SW480 (cell line): ENCODE measurements around the gene E2F4.
A peak's percentile ranks its signal among the peaks of the same experiment; 100 is the strongest.

Experiments
- DNase-seq: peaks from one replicate; pipeline ENCODE4 v3.0.0-alpha.2; 2016; ENCODE audit warnings: low spot score

E2F4 gene

DNA sequence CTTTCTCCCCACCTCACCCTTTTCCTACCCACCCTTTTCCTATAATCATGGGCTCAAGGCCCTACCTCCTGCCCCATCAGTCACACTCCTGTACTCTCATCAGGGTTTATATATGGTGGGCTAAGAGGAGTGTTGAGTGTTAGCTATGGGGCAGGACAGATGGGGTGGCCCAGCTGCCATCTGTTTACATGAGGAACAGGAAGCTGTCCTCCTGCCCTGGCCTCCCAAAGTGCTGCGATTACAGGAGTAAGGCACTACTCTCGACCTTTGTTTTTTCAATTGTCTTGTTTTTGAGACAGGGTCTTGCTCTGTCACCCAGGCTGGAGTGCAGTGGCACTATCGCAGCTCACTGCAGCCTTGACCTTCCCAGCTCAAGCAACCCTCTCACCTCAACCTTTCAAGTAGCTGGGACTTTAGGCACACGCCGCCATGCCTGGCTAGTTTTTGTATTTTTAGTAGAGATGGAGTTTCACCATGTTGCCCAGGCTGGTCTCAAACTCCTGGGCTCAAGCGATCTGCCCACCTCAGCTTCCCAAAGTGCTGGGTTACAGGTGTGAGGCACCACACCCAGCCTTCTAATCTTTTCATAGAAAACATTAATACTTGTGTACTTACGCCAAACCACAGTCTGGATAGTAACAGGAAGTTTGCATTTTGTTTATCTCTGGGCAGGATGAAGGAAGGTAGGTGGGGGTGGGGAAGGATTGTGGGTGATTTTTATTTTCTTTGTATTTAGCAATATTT is 33.9 kb upstream of the E2F4 start:
- DNase-seq, result no peak

DNA sequence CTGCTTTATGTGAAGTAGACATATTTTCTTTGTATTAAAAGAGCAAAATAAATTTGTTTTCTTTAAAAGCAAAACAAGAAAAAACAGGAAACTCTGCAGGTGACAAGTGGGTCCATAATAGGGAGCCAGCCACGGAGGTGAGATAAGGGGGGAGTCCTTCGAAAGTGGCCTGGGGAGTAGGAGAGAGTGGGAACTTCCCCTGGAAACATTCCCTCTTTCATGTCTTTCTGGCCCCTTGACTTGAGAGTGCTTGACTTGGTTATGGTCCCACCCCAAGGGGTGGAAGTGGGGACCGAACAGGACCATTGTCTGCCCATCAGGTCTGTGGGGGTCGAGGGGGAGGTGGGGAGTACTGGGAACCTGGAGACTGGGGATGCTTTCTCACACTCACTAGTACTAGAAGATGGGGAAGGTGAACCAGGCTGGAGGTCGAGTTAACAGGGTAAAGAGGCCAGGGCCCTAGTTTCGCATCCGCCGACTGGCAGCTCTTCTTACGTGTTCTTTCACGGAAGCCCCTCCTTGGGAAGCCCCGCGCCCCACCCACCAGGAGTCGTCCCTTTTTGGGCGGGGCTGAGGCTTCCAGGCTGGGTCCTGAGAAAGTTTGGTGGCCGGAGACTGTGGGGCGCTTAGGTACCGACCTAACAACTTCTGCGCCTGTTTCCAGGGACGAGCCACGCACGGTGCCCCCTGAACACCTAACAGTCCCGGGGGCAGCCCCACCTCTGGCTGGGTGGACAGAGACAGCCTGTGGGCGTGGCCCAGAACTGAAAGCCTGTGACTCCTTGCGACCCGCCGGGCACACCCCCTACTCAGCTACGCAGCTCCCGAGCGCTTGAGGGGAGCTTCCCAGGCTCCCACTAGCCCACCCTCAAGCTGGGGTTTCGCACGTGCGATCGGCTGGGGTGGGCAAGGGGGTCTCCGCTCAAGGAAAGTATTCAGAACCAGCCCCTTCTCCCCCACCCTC is 33.0 kb upstream of the E2F4 start:
- DNase-seq, result peak; percentile 27

DNA sequence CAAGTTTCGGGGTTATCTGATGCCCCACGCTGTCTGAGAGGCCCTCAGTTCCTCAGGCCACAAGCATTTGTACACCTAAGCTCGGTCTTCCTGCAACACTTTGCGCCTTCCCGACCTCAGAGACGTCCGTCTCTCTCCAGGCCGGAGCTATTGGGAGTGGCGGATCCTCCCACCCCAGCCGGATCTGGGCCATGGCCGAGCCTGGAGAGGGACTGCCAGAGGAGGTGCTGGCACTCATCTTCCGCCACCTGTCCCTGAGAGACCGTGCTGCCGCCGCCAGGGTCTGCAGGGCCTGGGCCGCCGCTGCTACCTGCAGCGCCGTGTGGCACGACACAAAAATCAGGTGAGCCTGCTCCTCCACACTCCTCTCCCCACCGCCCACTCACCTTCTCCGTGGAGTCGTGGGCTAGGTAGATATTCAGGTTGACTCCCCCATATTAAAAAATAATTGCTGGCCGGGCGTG is 30.3 kb upstream of the E2F4 start:
- DNase-seq, result no peak

DNA sequence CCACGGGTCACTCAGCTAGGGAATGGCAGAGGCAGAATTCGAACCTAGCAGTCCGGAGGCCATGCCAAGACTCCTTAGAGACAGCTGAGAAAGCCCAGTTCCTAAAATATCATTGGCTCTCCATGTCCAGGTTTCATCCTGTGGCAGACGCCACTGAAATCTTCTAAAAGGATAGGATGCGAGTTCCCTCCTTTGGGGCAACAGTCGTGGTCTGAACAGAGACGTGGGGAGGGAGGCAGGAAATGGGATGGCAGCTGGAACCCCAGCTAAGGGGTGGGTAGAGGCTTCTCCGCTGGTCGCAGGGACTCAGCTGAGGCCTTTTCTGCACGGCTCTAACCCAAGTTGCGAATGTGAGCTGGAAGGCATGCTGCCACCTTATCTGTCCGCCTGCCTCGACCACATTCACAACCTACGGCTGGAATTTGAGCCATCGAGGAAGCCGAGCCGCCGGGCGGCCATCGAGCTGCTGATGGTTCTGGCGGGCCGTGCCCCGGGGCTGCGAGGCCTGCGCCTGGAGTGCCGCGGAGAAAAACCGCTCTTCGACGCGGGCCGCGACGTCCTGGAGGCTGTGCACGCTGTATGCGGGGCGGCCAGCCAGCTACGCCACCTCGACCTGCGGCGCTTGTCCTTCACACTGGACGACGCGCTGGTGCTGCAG is 29.3 kb upstream of the E2F4 start:
- DNase-seq, result no peak

DNA sequence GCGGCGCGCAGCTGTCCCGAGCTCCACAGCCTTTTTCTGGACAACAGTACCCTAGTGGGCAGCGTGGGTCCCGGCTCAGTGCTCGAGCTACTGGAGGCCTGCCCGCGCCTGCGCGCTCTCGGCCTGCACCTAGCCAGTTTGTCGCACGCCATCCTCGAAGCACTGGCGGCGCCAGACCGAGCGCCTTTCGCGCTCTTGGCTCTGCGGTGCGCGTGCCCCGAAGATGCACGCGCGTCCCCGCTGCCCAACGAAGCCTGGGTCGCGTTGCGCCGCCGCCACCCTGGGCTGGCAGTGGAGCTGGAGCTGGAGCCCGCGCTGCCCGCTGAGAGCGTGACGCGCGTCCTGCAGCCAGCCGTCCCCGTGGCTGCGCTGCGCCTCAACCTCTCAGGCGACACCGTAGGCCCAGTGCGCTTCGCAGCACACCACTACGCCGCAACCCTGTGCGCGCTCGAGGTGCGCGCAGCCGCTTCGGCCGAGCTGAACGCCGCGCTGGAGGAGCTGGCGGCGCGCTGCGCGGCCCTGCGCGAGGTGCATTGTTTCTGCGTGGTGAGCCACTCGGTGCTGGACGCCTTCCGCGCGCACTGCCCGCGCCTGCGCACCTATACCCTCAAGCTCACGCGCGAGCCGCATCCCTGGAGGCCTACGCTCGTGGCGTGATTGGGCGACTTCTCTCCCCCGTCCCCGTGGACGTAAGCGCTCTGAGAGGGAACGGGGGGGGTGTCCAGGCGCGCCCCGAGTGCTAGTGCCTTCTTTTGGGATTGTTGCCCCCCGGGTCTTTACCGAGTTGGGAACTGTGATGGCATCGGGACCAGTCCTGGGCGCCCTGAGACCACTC is 28.6 kb upstream of the E2F4 start:
- DNase-seq, result no peak

DNA sequence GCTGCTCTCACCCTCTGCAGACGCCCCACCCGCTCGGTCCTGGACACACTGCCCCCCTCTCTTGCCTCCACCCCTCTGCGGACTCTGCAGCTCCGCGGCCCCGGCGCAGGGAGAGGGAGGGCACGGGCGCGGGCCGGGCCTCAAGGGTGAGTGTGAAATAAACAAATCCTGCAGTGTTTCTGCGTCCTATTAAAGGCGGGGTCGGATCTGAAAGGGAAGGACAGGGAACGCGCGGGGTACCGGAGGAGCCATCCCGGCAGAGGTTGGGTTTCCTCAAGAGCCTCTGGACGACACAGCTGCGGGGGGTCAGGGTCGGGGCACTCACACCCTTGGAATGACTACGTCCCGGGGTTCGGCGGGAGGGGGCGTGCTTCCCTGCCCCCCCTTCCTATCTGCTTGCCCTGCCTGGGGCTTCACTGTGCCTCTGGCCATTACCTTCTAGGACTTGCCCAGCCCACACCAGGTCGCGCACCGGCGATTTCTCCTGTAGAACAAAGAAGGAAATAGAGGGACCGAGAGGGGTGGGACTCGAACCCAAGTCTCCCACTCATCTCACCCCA is 27.9 kb upstream of the E2F4 start:
- no peak for DNase-seq

DNA sequence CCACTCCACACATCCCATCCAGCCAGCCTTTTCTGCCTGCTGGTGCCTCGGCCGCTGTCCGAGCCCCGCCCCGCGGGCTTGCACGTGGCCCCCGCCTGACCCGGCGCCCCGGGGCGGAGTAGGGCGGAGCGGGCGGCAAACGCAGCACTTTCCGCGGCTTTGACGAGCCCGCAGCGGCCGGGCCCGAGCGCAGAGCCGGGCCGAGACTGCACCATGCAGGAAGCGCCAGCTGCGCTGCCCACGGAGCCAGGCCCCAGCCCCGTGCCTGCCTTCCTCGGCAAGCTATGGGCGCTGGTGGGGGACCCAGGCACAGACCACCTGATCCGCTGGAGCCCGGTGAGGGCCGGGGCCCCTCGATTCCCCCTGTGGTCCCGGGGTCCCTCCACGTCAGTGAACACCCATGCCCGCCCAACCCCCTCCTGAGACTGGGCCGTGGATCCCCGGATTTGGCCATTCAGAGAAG is 27.3 kb upstream of the E2F4 start, which contains the start of gene HSF4:
Gene HSF4 (plus strand): TSS at position 147 of the 463 bp plus-strand sequence. CDS start 67 bp downstream, at position 214.
- no peak for DNase-seq

DNA sequence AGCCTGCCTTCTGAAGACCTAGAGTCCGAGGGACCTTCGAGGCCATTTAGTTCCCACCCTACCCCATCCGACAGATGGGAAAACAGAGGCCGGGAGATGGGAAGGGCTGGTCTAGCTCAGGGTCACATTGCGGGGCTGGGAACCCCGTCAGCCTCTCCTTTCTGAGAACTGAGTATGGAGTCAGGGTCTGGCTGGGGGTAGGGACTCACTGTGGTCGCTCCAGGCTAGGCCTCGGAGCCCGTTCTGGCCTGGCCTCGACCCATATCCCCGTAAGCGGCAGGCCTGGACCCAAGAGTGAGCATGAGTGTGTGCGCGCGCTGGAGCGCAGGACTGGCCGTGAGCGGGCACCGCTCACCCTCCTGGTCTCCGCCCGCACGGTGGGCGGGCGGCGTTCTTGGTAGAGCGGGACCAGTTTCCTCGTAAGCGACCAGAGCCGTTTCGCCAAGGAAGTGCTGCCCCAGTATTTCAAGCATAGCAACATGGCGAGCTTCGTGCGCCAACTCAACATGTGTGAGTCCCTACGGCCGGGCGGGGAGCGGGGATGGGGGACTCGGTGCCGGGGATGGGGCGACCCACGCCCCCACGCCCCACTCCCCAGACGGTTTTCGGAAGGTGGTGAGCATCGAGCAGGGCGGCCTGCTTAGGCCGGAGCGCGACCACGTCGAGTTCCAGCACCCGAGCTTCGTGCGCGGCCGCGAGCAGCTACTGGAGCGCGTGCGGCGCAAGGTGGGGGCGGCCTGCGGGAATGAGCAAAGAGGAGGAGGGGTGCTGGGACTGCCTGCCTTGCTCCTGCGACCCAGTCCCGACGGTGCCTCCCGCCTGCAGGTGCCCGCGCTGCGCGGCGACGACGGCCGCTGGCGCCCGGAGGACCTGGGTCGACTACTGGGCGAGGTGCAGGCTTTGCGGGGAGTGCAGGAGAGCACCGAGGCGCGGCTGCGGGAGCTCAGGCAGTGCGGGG is 26.6 kb upstream of the E2F4 start:
- DNase-seq, result no peak

DNA sequence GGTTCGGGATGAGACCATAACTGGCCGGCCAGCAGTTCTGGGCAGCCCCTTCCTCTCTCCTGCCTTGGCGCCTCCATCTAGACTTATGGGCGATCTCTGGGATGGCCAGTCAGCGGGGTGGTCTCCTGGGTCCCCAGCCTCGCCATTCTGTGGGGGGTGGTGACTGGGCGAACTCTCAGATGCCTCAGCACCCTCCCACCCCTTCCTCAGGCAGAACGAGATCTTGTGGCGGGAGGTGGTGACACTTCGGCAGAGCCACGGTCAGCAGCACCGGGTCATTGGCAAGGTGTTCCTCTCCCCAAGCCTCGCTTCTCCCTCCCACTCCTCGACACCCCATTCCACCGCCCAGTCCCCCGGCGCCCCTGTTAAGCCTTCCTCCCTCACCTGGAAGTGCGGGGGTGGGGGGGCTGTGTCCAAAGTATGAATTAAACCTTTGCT is 25.8 kb upstream of the E2F4 start:
- DNase-seq, result no peak

DNA sequence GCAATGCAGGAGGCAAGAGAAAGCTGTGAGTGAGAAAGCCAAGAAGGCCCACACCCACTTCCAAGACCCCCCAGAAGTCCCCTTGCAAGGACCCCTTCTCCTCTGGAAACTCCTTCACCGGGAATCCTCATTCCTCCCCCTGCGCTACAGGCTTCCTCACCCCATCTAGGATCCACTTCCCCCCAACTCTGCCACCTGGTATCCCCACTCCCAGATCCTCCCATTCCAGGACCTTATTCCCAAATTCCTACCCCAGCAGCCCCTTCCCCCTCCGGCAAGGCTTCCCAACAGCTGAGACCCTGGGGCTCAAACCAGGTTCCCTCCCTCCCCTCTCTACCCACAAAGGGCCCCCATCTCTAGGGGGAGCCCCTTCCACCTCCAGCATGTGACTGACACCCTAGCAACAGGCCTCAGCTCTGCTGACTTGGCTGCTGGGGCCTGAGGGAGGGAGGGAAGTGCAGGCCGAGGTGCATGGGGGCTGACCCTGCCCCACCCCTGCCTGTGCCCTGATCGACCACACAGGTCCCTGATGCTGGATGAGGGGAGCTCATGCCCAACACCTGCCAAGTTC is 25.3 kb upstream of the E2F4 start:
- no peak for DNase-seq

DNA sequence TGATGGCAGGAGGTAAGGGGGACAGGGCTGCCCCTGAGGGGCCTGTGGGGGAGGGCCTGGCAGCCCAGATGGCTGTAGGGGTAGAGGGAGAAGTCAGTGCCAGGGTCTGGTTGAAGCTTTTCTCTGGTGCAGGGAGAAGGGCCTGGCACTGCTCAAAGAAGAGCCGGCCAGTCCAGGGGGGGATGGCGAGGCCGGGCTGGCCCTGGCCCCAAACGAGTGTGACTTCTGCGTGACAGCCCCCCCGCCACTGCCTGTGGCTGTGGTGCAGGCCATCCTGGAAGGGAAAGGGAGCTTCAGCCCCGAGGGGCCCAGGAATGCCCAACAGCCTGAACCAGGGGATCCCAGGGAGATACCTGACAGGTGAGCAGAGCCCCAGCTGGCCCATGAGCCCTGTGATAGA is 24.4 kb upstream of the E2F4 start:
- DNase-seq, result no peak

DNA sequence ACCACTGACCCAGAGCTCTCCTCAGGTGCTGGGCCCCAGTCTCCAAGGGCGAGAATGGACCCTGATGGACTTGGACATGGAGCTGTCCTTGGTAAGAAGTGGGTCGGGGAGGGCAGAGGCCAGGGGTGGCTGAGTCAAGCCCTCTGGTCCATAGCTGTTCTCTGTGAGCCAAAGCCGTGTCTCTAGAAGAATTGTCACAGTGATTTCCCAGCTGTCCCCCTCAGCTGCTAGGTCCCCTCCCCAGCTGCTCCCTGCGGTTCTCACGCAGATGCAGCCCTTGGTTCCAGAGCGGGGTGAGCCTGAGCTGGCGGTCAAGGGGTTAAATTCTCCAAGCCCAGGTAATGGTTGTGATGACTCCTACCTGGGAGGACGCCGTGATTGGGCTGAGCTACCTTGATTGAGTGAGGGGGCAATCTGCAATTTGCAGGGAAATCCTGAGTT is 22.9 kb upstream of the E2F4 start:
- no peak for DNase-seq

DNA sequence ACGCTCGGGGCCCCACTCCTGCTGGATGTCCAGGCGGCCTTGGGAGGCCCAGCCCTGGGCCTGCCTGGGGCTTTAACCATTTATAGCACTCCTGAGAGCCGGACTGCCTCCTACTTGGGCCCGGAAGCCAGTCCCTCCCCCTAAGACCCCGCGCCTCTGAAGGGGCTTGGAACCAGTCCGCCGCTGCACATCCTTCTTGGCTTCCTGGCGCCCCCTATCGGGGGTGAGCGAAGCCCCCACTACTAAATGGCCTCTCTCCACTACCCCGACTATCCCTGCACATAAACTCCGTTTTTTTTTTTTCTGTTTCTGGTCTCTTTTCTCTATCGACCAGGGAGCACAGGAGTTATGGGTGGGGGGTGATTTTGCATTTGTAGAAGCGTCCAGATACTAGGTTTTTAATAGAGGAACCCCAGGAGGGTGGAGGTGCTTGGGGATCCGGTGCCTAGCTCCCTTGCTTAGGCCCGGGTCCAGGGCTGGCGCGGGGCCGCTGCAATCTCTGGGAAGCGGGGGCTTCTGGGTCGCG is 22.2 kb upstream of the E2F4 start:
- DNase-seq, result no peak

DNA sequence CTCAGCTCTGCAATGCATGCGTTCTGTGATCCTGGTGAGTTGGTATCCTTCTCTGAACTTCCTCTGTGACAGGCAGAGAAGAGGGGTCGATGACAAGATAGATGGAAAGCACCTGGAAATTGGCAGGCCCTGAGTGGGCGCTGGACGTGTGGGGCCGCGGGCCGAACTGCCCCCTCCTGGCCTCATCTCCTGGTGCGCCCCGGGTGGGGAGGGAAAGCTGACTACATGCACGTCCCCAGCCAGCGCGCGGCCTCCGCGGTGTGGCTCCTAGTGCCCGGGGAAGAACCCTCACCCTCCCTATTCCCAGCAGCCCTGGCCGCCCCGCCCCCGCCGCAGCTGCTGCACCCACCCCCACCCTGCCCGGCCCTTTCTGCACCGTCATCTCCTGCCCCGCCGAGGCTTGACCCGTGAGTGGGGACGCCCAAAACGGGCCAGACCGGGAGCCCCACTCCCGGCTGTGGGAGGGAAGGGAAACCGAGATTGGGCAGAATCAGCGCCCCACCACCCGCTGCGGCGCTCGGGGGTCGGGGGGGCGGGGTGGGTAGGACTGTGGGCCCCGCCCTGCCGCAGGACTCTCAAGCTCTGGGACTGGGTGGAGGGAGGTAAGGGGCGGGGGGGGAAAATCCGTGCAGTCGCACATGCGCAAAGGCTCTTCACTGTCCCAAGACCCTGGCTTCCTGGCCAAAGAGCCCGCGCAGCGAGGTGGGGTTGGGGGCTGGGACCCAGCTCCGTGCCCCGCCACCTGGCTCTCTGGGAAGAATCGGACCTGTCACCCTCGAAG is 21.6 kb upstream of the E2F4 start, which contains the start of gene NOL3:
Gene NOL3 (plus strand): TSS at position 371 of the 781 bp plus-strand sequence.
- peak; percentile 61 for DNase-seq

DNA sequence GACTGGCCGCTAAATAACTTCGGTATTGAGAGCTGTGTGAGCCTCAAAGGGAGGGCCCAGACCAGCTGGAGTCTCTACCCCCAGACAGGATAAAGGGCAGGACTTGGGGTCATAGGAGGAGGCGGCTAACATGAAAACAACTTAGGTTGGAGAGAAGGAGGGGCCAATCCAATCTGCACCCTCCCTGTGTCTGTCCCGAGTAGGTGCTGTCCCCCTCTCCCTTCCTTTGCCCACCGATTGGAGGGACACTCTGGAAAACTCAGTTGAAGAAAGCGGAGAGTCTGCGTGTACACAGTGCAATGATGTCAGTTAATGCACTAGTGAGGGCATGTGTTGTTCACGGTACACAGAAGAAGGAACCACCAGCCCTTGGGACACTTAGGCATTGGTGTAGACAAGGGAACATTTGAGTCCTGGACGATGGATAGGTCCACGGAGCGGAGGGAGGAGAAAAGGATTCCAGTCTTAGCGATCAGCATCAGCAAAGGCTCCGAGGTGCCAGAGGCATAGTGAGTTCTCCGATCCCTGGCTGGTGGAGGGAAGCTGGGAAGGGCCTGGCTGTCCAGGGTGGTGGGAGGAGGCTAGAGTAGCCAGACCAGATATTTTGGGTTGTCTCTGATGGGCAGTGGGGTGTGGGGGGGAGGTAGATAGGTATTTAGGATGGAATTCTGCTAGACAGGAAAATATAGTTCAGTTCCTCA is 20.9 kb upstream of the E2F4 start:
- no peak for DNase-seq

DNA sequence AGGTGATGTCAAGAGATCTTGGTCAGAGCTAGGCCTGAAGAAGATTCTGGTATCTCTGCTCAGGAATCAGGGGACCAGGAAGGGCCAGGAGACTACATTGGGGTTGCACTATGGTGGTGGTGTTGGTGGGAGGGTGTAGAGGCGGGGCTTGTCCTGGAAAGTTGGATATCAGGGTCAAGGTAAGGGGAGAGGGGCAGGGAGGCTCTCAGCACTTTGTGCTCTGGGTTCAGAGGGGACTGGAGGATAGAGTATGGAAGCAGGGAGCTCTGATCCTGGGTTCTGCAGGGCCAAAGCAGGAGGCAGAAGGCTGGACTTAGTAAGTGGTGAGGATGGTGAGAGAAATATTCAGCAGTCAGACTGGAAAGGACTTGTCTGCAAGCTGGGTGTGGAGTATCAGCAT is 18.6 kb upstream of the E2F4 start:
- peak; percentile 25 for DNase-seq
